ENCODE results near the gene SYCP1. TPM values are rescaled to one million over a fixed set of nuclear protein-coding genes. Genes with fewer than 3 reads are reported as not detected.

SYCP1 gene, protein sequence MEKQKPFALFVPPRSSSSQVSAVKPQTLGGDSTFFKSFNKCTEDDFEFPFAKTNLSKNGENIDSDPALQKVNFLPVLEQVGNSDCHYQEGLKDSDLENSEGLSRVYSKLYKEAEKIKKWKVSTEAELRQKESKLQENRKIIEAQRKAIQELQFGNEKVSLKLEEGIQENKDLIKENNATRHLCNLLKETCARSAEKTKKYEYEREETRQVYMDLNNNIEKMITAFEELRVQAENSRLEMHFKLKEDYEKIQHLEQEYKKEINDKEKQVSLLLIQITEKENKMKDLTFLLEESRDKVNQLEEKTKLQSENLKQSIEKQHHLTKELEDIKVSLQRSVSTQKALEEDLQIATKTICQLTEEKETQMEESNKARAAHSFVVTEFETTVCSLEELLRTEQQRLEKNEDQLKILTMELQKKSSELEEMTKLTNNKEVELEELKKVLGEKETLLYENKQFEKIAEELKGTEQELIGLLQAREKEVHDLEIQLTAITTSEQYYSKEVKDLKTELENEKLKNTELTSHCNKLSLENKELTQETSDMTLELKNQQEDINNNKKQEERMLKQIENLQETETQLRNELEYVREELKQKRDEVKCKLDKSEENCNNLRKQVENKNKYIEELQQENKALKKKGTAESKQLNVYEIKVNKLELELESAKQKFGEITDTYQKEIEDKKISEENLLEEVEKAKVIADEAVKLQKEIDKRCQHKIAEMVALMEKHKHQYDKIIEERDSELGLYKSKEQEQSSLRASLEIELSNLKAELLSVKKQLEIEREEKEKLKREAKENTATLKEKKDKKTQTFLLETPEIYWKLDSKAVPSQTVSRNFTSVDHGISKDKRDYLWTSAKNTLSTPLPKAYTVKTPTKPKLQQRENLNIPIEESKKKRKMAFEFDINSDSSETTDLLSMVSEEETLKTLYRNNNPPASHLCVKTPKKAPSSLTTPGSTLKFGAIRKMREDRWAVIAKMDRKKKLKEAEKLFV
- not detected in 5 replicates for total RNA-seq (2022; extraction: Qiagen RNA extraction)

DNA sequence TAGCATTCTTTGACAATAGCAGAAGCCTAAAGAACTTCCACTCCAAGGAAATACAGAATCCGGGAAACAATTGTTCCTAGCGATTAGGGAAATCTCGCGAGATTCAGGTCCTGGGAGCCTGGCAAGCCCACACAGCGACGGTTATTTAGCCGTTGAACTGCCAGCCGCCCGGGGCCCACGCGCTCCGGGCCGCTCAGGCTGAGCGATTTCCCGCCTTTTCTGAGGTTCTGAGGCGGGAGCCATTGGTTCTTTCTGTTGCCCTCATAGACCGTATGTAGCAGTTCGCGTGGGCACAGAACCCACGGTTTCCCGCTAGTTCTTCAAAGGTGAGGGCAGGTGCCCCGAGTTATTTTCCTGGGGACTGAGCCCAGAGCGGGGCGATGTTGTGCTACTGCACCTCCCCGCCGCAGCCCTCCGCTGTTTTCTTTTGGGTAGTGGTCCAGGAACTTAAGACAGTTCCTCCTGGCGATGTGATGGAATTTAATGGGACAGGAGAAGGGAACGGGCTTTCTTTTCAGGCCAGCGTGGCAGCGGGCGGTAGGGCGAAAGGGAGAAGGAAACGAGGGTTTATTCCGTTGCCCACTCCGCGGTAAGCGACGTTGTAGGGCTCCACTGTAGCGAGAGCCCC lies at the start of gene SYCP1:
TSS of gene SYCP1 (plus strand) at position 171 of the 628 bp plus-strand sequence. CDS start 602 bp downstream, outside the sequence.

DNA sequence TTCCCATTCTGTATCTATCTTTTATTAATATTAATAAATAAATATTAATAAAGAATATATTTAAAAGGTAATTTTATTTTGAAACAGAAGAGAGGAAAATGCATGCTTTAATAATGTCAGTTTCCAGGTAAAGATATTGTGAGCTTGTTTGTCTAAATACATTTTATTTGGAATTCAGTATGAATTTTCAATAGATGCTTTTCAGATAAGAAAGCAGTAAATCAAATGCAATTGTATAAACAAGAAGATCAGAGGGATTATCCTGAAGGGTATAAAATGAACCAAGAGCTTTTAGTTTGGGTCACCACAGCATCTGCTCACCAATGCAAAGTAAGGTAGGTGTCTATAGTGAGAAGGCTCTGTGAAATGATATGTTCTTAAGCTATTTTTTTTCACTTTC lies 174.9 kb downstream of the SYCP1 start, which contains the start of gene TSHB:
TSS of gene TSHB (plus strand) at position 301 of the 400 bp plus-strand sequence. CDS start 3,537 bp downstream, outside the sequence.

Other genes with a start within 250 kb of the SYCP1 start
- gene DENND2C, start 184.8 kb upstream of the SYCP1 start, total RNA-seq (2022; extraction: Qiagen RNA extraction), result 0.36 to 0.59 TPM (median 0.45 TPM) in 5 replicates
- not detected in 5 replicates for gene AMPD1, start 159.3 kb upstream of the SYCP1 start, total RNA-seq (2022; extraction: Qiagen RNA extraction)
- gene NRAS, start 138.1 kb upstream of the SYCP1 start, total RNA-seq (2022; extraction: Qiagen RNA extraction), result 26.2 to 32.2 TPM (median 30.0 TPM) in 5 replicates
- 118 to 154 TPM (median 130 TPM) in 5 replicates for gene CSDE1, start 96.9 kb upstream of the SYCP1 start, total RNA-seq (2022; extraction: Qiagen RNA extraction)
- 12.1 to 19.6 TPM (median 17.1 TPM) in 5 replicates for gene SIKE1, start 74.2 kb upstream of the SYCP1 start, total RNA-seq (2022; extraction: Qiagen RNA extraction)
- not detected in 5 replicates for gene TSHB, start 175.0 kb downstream of the SYCP1 start, total RNA-seq (2022; extraction: Qiagen RNA extraction)
- 0.94 to 1.5 TPM (median 1.1 TPM) in 5 replicates for gene TSPAN2, start 234.6 kb downstream of the SYCP1 start, total RNA-seq (2022; extraction: Qiagen RNA extraction)

Measured in A549 treated with Mapracorat at 1 μM for 4 hours (cell line).